ENCODE measurements around the gene ZNF217. TPM values are rescaled to one million over a fixed set of nuclear protein-coding genes. Genes with fewer than 3 reads are reported as not detected.
A peak's percentile ranks its signal among the peaks of the same experiment; 100 is the strongest.
"Not testable (repeated sequence)": the region's sequence is repeated elsewhere in the genome, so short reads cannot be mapped to it uniquely, and the experiment has no call there.

ZNF217 gene
- total and polyA plus RNA-seq, 4 donors = 6.0 to 32.6 (median 24.5) TPM

- no peaks in the 10 kb centered on the region for H3K9me3 ChIP-seq (ENCODE audit: control insufficient read depth in 4 of 4, insufficient read depth in 3 of 4, low read length in 3 of 4)
- ATAC-seq (ENCODE audit: insufficient read depth, low FRiP score) (peak; percentile 43), DNase-seq (peak; percentile 43 to 74 (median 69))
- no peaks in the 10 kb centered on the region for H3K36me3 ChIP-seq (ENCODE audit: control insufficient read depth in 4 of 4, insufficient read depth in 4 of 4, low read length in 4 of 4)
- no peak overlapping the region for H3K9ac ChIP-seq (ENCODE audit: insufficient read depth in 1 of 2, low read length in 2 of 2)
- no peaks in the 10 kb centered on the region for H3K27me3 ChIP-seq (ENCODE audit: control insufficient read depth in 3 of 3, insufficient read depth in 3 of 3, low read length in 2 of 3)
- TF ChIP-seq, protein P1, sequence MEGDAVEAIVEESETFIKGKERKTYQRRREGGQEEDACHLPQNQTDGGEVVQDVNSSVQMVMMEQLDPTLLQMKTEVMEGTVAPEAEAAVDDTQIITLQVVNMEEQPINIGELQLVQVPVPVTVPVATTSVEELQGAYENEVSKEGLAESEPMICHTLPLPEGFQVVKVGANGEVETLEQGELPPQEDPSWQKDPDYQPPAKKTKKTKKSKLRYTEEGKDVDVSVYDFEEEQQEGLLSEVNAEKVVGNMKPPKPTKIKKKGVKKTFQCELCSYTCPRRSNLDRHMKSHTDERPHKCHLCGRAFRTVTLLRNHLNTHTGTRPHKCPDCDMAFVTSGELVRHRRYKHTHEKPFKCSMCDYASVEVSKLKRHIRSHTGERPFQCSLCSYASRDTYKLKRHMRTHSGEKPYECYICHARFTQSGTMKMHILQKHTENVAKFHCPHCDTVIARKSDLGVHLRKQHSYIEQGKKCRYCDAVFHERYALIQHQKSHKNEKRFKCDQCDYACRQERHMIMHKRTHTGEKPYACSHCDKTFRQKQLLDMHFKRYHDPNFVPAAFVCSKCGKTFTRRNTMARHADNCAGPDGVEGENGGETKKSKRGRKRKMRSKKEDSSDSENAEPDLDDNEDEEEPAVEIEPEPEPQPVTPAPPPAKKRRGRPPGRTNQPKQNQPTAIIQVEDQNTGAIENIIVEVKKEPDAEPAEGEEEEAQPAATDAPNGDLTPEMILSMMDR (IDR thresholded peaks at IDR 0.05; ENCODE audit: control extremely low read depth, extremely low read depth) = no peak
- H3K4me3 ChIP-seq = no peak overlapping the region
- 30 to 41% methylated on average over 9 of the region's 9 CpGs for WGBS, 2 donors
- H3K27ac ChIP-seq (ENCODE audit: low read depth in 1 of 2, low read length in 1 of 2) = peak overlapping the region; percentile 67 to 89
- H3K4me1 ChIP-seq (ENCODE audit: control insufficient read depth in 5 of 5, insufficient read depth in 5 of 5, low read length in 5 of 5) = peaks cover 5 to 31% (median 12%) of the 10 kb centered on the region in 5 donors
These were observed 28.0 kb upstream of the ZNF217 start for GRCh38 chr20:53621482-53622246.

GRCh38 chr20:53618490-53619000 is 24.9 kb upstream of the ZNF217 start:
- not testable (repeated sequence) for H3K27me3 ChIP-seq (ENCODE audit: control insufficient read depth in 3 of 3, insufficient read depth in 3 of 3, low read length in 2 of 3); H3K9me3 ChIP-seq (ENCODE audit: control insufficient read depth in 4 of 4, insufficient read depth in 3 of 4, low read length in 3 of 4); H3K27ac ChIP-seq (ENCODE audit: low read depth in 1 of 2, low read length in 1 of 2); H3K36me3 ChIP-seq (ENCODE audit: control insufficient read depth in 4 of 4, insufficient read depth in 4 of 4, low read length in 4 of 4); DNase-seq; H3K9ac ChIP-seq (ENCODE audit: insufficient read depth in 1 of 2, low read length in 2 of 2); ATAC-seq (ENCODE audit: insufficient read depth, low FRiP score); H3K4me3 ChIP-seq
- H3K4me1 ChIP-seq (ENCODE audit: control insufficient read depth in 5 of 5, insufficient read depth in 5 of 5, low read length in 5 of 5) = peaks cover 5 to 29% (median 12%) of the 10 kb centered on the region in 5 donors
- 91 to 94% methylated on average over 12 of the region's 12 CpGs for WGBS, 2 donors

DNA sequence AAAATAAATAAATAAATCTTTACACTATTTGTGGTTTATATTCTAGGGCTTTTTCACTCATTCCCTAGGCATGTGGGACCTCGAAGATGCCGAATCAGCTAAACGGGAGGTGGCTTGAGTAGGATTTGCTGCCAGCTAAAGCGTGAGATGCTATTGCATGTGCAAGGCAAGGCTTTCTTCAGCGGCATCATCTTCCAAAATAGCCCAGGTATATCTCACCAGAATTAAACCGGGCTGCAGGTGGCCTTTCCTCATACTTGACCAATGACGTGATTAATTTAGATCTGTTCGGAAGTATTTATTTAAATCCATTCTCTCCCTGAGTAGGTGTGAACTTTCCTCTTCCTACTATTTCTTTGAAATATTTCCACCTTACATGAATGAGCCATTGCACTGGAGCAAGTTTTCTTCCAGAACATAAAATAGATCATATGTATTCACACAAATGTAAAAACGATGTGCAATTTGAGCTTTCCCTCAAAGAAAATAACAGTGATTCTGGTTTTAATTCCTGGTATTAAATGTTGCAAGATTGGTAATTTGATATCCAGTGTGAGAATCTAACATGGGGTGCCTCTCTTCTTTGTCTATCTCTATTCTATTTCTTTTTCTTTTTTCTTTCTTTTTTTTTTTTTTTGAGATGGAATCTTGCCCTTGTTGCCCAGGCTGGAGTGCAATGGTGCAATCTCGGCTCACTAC is 24.3 kb upstream of the ZNF217 start:
- ATAC-seq (ENCODE audit: insufficient read depth, low FRiP score) (no peak), DNase-seq (no peak)
- Histone ChIP-seq H3K9ac (ENCODE audit: insufficient read depth in 1 of 2, low read length in 2 of 2) (no peak overlapping the region), H3K4me3 (no peak overlapping the region), H3K27me3 (ENCODE audit: control insufficient read depth in 3 of 3, insufficient read depth in 3 of 3, low read length in 2 of 3) (no peaks in the 10 kb centered on the region), H3K27ac (ENCODE audit: low read depth in 1 of 2, low read length in 1 of 2) (no peak overlapping the region), H3K4me1 (ENCODE audit: control insufficient read depth in 5 of 5, insufficient read depth in 5 of 5, low read length in 5 of 5) (peaks cover 5 to 23% (median 12%) of the 10 kb centered on the region in 5 donors), H3K9me3 (ENCODE audit: control insufficient read depth in 4 of 4, insufficient read depth in 3 of 4, low read length in 3 of 4) (no peaks in the 10 kb centered on the region), H3K36me3 (ENCODE audit: control insufficient read depth in 4 of 4, insufficient read depth in 4 of 4, low read length in 4 of 4) (no peaks in the 10 kb centered on the region)
- WGBS, 2 donors = 84 to 85% methylated on average over 10 of the region's 10 CpGs
- TF ChIP-seq, protein P1 (IDR thresholded peaks at IDR 0.05; ENCODE audit: control extremely low read depth, extremely low read depth) = no peak

- WGBS, 2 donors = 97 to 98% methylated on average over 6 of the region's 6 CpGs
- H3K9ac ChIP-seq (ENCODE audit: insufficient read depth in 1 of 2, low read length in 2 of 2); DNase-seq; H3K4me3 ChIP-seq; H3K9me3 ChIP-seq (ENCODE audit: control insufficient read depth in 4 of 4, insufficient read depth in 3 of 4, low read length in 3 of 4); ATAC-seq (ENCODE audit: insufficient read depth, low FRiP score); H3K36me3 ChIP-seq (ENCODE audit: control insufficient read depth in 4 of 4, insufficient read depth in 4 of 4, low read length in 4 of 4); H3K27me3 ChIP-seq (ENCODE audit: control insufficient read depth in 3 of 3, insufficient read depth in 3 of 3, low read length in 2 of 3); H3K27ac ChIP-seq (ENCODE audit: low read depth in 1 of 2, low read length in 1 of 2): not testable (repeated sequence)
- H3K4me1 ChIP-seq (ENCODE audit: control insufficient read depth in 5 of 5, insufficient read depth in 5 of 5, low read length in 5 of 5) = peaks cover 2 to 11% (median 4%) of the 10 kb centered on the region in 5 donors
These were observed 22.9 kb upstream of the ZNF217 start for GRCh38 chr20:53616489-53616888.
